ENCODE data around the gene TMEM131.

DNA sequence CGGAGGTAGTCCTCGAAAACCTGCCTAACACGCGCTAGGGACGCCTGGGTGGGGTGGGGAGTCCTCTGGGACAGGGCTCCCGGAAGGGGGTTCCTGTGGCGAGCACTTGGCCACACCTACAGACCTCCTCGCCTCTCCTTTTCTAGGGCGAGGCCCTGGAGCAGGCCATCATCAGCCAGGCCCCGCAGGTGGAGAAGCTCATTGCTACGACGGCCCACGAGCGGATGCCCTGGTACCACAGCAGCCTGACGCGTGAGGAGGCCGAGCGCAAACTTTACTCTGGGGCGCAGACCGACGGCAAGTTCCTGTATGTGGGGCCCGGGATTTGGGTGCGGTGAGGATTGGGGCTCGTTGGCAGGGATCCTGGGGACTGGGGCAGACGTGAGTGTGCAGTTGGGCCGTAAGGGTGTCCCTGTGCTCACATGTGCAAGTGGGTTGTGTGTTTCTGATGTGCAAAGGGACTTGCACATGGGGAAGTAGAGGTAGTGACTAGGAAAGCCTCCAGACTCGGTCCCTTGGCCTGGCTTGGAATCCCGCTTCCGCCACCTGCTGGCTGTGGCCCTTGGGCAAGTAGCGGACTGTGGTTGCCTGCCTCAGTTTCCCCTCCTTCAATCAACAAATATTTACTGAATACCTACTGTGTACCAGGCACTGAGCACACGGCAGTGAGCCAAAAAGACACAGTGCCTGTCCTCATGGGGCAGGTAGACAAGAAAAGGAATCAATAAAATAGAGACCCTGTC lies 270.6 kb downstream of the TMEM131 start:
- TF ChIP-seq, protein P1, sequence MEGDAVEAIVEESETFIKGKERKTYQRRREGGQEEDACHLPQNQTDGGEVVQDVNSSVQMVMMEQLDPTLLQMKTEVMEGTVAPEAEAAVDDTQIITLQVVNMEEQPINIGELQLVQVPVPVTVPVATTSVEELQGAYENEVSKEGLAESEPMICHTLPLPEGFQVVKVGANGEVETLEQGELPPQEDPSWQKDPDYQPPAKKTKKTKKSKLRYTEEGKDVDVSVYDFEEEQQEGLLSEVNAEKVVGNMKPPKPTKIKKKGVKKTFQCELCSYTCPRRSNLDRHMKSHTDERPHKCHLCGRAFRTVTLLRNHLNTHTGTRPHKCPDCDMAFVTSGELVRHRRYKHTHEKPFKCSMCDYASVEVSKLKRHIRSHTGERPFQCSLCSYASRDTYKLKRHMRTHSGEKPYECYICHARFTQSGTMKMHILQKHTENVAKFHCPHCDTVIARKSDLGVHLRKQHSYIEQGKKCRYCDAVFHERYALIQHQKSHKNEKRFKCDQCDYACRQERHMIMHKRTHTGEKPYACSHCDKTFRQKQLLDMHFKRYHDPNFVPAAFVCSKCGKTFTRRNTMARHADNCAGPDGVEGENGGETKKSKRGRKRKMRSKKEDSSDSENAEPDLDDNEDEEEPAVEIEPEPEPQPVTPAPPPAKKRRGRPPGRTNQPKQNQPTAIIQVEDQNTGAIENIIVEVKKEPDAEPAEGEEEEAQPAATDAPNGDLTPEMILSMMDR (IDR thresholded peaks at IDR 0.05): no peak
- TF ChIP-seq POLR2A (IDR thresholded peaks at IDR 0.05): no peak

All from testis (tissue), 2 donors.